Measurements from ENCODE around the gene LRP1B. TPM values are rescaled to one million over a fixed set of nuclear protein-coding genes. Genes with fewer than 3 reads are reported as not detected.

The LRP1B gene
- total and polyA plus RNA-seq, 5 experiments from 2014 or later, result not detected

DNA sequence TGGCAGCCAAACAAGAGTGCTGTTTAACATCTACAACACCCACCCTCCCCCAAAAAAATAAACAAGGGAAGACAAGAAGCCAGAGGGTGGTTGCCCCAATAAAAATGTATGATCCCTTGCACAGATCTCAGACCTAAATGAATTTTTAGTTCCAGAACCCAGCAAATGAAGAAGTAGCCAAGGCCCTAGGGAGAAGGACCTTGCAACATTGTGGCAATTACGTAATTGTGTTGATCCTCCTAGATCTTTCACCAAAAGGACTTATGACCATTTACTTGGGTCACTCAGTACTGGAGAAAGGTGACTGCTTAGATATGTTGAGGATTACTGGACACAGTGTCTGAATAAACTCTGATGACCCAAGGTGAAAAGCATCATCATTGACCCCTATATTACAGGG lies 1393.8 kb downstream of the LRP1B start:
- POLR2A ChIA-PET, result no interaction called here
- no peak for DNase-seq
- peaks cover 0 to 43% (median 15%) of the 10 kb centered on the region in 9 donors for H3K9me3 Mint-ChIP-seq
- no peak overlapping the region for H3K4me3 Mint-ChIP-seq
- H3K27me3 Mint-ChIP-seq, result no peaks in the 10 kb centered on the region
- H3K4me1 Mint-ChIP-seq, result no peaks in the 10 kb centered on the region
- H3K27ac Mint-ChIP-seq, result no peak overlapping the region
- no peak for ATAC-seq
- no peaks in the 10 kb centered on the region for H3K36me3 Mint-ChIP-seq

DNA sequence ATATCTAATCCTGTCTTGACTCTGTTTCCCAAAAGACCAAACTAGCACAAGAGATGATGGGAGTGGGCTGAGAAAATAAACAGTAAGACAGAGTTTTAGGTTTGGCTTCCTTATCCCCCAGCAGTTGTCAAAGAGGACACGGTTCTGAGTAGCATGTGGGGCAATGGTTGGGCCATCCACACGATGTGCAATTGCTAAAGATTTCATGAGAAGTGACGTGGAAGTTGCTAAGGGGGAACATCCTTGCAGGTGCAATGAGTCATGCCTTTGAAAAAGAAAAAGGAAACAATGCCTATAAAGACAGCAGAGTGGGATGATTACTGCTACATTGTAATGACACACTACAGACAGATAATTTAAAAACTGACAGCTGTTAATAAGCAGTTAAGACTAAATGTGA lies 1395.8 kb downstream of the LRP1B start:
- H3K4me1 Mint-ChIP-seq, result no peaks in the 10 kb centered on the region
- H3K36me3 Mint-ChIP-seq, result peaks cover 0 to 5% (median 0%) of the 10 kb centered on the region in 3 donors
- POLR2A ChIA-PET, result no interaction called here
- H3K9me3 Mint-ChIP-seq, result peaks cover 0 to 43% (median 18%) of the 10 kb centered on the region in 9 donors
- H3K4me3 Mint-ChIP-seq, result no peak overlapping the region
- no peaks in the 10 kb centered on the region for H3K27me3 Mint-ChIP-seq
- DNase-seq, result no peak
- ATAC-seq, result no peak
- no peak overlapping the region for H3K27ac Mint-ChIP-seq

DNA sequence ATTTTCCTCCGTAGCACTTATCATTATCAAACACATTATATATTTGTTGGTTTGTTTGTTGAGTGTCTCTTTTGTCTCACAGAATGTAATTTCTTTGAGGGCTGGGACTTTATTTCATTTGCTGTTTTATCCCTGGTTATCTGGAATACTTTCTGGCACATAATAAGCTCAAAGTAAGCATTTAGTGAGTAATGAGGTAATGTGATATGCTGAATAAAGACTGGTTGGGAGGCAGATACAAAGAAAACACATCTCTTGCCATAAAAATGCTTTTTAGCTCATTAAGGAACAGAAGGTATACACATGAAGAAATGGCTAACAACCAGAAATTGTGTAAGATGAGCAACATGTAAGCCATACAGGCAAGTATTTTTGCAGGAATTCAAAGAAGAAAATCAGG lies 1411.8 kb downstream of the LRP1B start:
- peaks cover 0 to 18% (median 5%) of the 10 kb centered on the region in 9 donors for H3K9me3 Mint-ChIP-seq
- H3K4me1 Mint-ChIP-seq, result no peaks in the 10 kb centered on the region
- POLR2A ChIA-PET, result no interaction called here
- no peaks in the 10 kb centered on the region for H3K27me3 Mint-ChIP-seq
- no peak overlapping the region for H3K27ac Mint-ChIP-seq
- H3K36me3 Mint-ChIP-seq, result peaks cover 0 to 6% (median 0%) of the 10 kb centered on the region in 3 donors
- H3K4me3 Mint-ChIP-seq, result no peak overlapping the region
- ATAC-seq (no peak), DNase-seq (no peak)

DNA sequence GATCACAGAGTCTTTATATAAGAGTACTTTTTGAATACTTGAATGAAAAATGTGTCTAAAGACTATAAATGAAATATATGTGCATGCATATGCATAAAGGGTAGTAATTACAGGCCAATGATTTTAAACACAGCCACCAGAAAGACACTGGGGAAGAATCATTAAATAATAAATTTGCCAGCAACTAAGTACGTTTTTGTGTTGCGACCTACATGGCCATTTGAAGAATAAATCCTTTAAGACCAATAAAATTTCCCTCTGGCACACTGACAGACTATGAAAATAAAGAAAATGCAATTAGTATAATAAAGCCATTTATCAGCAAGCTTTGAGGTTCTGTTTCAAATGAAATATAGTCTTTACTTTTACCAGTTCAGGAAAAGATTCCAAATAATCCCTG lies 1413.3 kb downstream of the LRP1B start:
- peaks cover 0 to 6% (median 0%) of the 10 kb centered on the region in 3 donors for H3K36me3 Mint-ChIP-seq
- ATAC-seq (no peak), DNase-seq (no peak)
- POLR2A ChIA-PET, result no interaction called here
- H3K4me3 Mint-ChIP-seq, result no peak overlapping the region
- no peak overlapping the region for H3K27ac Mint-ChIP-seq
- no peaks in the 10 kb centered on the region for H3K27me3 Mint-ChIP-seq
- no peaks in the 10 kb centered on the region for H3K4me1 Mint-ChIP-seq
- peaks cover 0 to 19% (median 6%) of the 10 kb centered on the region in 9 donors for H3K9me3 Mint-ChIP-seq

DNA sequence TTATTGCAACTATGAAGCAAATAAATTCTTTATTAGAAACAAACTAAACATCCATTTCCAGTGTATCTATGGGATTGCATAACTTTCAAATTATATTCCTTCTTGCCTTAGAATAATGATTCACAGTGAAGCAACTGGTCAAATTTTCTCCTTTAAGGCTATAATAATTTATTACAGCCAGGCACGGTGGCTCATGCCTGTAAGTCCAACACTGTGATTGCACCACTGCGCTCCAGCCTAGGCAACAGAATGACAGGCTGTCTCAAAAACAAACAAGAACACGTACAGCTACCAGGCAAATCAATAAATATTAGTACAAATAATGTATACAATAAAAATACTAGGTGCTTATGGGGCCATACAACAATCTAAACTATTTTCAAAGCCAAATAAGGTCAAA lies 1416.2 kb downstream of the LRP1B start:
- POLR2A ChIA-PET, result no interaction called here
- DNase-seq, result no peak
- Mint-ChIP-seq H3K27me3 (no peaks in the 10 kb centered on the region), H3K4me3 (no peak overlapping the region), H3K9me3 (peaks cover 0 to 19% (median 3%) of the 10 kb centered on the region in 9 donors), H3K36me3 (no peaks in the 10 kb centered on the region), H3K4me1 (no peaks in the 10 kb centered on the region), H3K27ac (no peak overlapping the region)
- no peak for ATAC-seq

DNA sequence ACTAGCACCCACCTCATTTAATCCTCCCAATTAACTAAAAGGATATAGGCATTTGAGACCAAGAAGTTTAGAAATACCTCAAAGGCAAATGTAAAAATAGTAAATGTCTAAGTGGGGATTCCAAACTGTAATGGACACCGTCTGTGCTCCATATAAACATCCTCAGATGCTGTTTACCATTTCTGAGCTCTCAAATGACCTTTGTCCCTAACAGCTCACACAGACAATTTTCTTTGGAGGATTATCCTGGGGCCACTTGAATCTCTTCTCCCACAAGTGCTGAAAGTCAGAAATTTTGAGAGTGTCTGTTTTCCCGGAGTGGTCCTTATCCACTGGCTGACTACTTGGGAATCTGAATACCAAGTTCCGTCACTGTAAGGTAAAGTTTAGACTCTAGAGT lies 1418.9 kb downstream of the LRP1B start:
- POLR2A ChIA-PET, result no interaction called here
- DNase-seq (no peak), ATAC-seq (no peak)
- no peak overlapping the region for H3K27ac Mint-ChIP-seq
- no peak overlapping the region for H3K4me3 Mint-ChIP-seq
- H3K36me3 Mint-ChIP-seq, result no peaks in the 10 kb centered on the region
- H3K9me3 Mint-ChIP-seq, result peaks cover 0 to 9% (median 0%) of the 10 kb centered on the region in 9 donors
- no peaks in the 10 kb centered on the region for H3K27me3 Mint-ChIP-seq
- no peaks in the 10 kb centered on the region for H3K4me1 Mint-ChIP-seq

DNA sequence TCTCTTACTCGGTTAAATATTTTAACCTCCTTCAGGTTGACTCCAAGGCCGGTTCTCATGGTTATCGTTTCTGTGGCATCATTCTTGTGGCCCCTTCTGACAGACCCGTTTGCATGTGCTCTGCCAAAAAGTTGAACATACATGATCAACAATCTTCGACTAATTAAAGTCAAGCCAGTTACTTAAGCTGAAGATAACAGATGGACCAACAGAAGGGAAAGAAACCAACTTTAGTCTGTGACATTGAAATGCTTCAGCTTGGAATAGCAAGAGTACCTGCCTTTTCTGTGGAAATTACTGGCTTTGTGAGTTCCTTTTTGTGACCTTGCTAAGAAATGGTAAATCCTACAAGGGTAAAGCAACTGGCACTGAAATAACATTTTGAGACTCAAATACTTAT lies 1429.1 kb downstream of the LRP1B start:
- Mint-ChIP-seq H3K27ac (no peak overlapping the region), H3K4me3 (no peak overlapping the region), H3K4me1 (no peaks in the 10 kb centered on the region), H3K36me3 (no peaks in the 10 kb centered on the region), H3K27me3 (no peaks in the 10 kb centered on the region), H3K9me3 (peaks cover 0 to 6% (median 0%) of the 10 kb centered on the region in 9 donors)
- ATAC-seq (no peak), DNase-seq (no peak)
- POLR2A ChIA-PET, result no interaction called here

DNA sequence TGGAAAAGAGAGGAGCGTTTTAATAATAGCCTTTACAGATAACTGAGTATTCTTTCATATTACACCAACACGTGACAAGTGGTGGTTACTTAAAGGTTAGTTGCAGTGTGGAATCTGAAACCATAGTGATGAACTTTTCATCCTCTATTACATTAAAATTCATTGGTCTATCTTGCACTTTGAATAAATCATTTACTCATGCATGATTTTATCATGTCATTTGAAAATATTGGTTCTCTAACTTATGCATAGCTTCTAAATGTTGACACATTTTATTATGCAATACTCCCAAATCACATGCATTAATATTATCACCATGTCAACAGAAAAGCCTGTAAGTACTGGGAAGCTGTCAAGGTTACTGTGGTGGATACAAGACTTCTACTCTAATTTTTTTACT lies 1432.2 kb downstream of the LRP1B start:
- H3K27me3 Mint-ChIP-seq, result no peaks in the 10 kb centered on the region
- H3K27ac Mint-ChIP-seq, result no peak overlapping the region
- DNase-seq (no peak), ATAC-seq (no peak)
- H3K4me1 Mint-ChIP-seq, result no peaks in the 10 kb centered on the region
- POLR2A ChIA-PET, result no interaction called here
- no peaks in the 10 kb centered on the region for H3K36me3 Mint-ChIP-seq
- H3K4me3 Mint-ChIP-seq, result no peak overlapping the region
- H3K9me3 Mint-ChIP-seq, result peaks cover 0 to 7% (median 0%) of the 10 kb centered on the region in 9 donors

DNA sequence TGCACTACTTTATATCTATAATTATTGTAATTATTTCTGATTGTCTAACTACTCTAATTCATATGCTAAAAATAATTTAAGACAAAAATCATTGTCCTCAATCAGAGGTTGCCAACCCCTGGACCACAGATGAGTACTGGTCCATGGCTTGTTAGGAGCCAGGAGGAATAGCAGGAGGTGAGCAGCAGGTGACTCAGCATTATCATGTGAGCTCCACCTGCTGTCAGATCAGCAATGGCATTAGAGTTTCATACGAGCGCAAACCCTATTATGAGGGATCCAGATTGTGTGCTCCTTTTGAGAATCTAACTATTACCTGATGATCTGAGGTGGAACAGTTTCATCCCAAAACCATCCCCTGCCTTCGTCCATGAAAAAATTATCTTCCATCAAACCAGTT lies 1434.4 kb downstream of the LRP1B start:
- no peak overlapping the region for H3K4me3 Mint-ChIP-seq
- ATAC-seq (no peak), DNase-seq (no peak)
- no peaks in the 10 kb centered on the region for H3K36me3 Mint-ChIP-seq
- peaks cover 0 to 7% (median 0%) of the 10 kb centered on the region in 9 donors for H3K9me3 Mint-ChIP-seq
- no peaks in the 10 kb centered on the region for H3K4me1 Mint-ChIP-seq
- H3K27ac Mint-ChIP-seq, result no peak overlapping the region
- H3K27me3 Mint-ChIP-seq, result no peaks in the 10 kb centered on the region
- POLR2A ChIA-PET, result no interaction called here

DNA sequence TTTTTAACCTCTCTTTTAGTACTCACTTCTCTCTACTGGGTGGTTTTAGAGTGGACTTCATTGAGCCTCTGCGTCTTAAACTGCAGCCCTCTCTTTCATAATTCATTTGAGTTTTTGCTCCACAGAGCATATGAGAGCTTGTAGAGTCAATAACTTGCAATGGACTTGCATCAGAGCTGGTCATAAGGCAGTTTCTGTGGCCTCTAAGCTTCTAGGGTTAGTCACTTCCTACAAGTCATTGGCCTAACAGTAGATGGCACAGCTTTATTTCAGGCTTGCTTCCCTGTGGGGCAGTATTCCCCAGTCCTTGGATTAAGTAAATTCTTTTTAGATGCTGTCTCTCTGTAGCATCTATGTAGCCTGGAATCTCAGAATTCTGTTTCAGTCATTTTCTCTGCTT lies 1435.7 kb downstream of the LRP1B start:
- Mint-ChIP-seq H3K4me3 (no peak overlapping the region), H3K27me3 (no peaks in the 10 kb centered on the region), H3K4me1 (no peaks in the 10 kb centered on the region), H3K9me3 (peaks cover 0 to 8% (median 0%) of the 10 kb centered on the region in 9 donors), H3K36me3 (no peaks in the 10 kb centered on the region), H3K27ac (no peak overlapping the region)
- POLR2A ChIA-PET, result no interaction called here
- DNase-seq (no peak), ATAC-seq (no peak)

DNA sequence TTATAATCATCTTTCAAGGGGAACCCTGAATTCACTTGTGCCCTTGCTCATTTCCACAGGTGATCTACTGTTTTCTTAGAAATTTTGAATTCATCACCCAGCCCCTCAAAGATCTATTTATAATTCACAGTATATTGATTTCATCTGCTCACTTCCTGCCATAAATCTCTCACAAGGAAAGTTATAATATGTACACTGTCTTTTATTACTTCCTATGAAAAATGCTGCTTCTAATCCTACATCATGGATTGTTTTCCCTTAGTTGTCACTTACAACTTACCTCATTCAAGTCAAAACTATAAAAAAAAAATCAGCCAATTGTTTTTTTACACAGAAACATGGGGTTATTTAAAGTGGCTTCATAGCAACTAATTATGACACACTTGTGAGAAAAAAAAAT lies 1443.0 kb downstream of the LRP1B start:
- ATAC-seq (no peak), DNase-seq (no peak)
- Mint-ChIP-seq H3K27ac (no peak overlapping the region), H3K36me3 (no peaks in the 10 kb centered on the region), H3K9me3 (peaks cover 0 to 34% (median 5%) of the 10 kb centered on the region in 9 donors), H3K4me3 (no peak overlapping the region), H3K4me1 (no peaks in the 10 kb centered on the region), H3K27me3 (no peaks in the 10 kb centered on the region)
- POLR2A ChIA-PET, result no interaction called here

DNA sequence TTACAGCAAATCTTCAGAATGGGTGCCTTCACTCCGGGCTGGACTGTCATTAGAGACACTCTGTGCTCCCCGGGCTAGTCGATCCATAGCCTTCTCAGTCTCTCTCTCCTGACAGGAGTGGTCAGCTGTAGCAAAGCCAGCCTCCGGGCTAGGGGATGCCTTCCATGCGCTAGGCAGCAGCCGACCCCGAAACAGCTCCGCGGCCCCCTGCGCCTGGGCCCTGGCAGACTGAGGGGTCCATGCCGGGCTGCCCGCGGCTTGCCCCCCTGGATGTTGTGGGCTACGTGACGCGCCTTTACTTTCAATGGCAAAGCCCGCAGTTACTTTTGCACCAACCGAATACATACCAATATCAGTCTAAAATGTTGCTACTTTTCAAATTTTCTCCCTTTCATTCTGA lies 1447.2 kb downstream of the LRP1B start:
- no peak for DNase-seq
- POLR2A ChIA-PET, result no interaction called here
- no peak overlapping the region for H3K4me3 Mint-ChIP-seq
- H3K27me3 Mint-ChIP-seq, result no peaks in the 10 kb centered on the region
- ATAC-seq, result no peak
- H3K27ac Mint-ChIP-seq, result no peak overlapping the region
- peaks cover 0 to 20% (median 5%) of the 10 kb centered on the region in 9 donors for H3K9me3 Mint-ChIP-seq
- H3K4me1 Mint-ChIP-seq, result no peaks in the 10 kb centered on the region
- no peaks in the 10 kb centered on the region for H3K36me3 Mint-ChIP-seq

DNA sequence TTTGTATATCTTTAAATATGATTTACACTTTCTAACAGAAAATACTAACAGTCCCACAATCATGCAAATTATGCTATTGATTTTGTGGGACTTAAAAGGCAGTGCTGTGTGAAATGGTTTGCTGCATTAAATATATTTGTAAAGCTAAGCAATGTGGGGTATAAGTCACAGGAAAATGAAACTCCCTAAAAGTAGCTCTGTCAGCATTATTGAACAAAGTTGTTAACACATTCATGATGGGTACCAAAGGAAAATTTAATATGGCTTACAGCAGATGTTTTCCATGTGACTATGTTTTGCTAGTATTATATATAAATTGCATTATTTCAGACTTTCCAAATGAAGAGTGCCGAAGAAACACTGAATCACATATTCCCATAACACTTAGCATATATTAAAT lies 1450.0 kb downstream of the LRP1B start:
- ATAC-seq (no peak), DNase-seq (no peak)
- Mint-ChIP-seq H3K27me3 (no peaks in the 10 kb centered on the region), H3K4me3 (no peak overlapping the region), H3K9me3 (peaks cover 0 to 7% (median 2%) of the 10 kb centered on the region in 9 donors), H3K4me1 (no peaks in the 10 kb centered on the region), H3K27ac (no peak overlapping the region), H3K36me3 (no peaks in the 10 kb centered on the region)
- POLR2A ChIA-PET, result no interaction called here

DNA sequence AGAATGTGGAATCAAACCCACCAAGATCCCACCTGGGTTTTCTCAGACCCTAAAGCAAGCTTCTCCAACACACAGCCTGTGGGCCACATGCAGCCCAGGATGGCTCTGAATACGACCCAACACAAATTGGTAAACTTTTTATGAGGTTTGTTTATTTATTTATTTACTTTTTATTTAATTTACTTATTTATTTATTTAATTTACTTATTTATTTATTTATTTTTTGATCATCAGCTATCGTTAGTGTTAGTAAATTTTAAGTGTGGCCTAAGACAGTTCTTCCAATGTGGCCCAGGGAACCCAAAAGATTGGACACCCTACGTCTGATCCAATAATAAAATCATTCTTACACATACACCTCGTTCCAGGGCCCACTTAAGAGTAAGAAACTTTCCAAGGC lies 1451.1 kb downstream of the LRP1B start:
- DNase-seq (no peak), ATAC-seq (no peak)
- Mint-ChIP-seq H3K27me3 (no peaks in the 10 kb centered on the region), H3K9me3 (peaks cover 0 to 7% (median 3%) of the 10 kb centered on the region in 9 donors), H3K27ac (no peak overlapping the region), H3K4me3 (no peak overlapping the region), H3K4me1 (no peaks in the 10 kb centered on the region), H3K36me3 (no peaks in the 10 kb centered on the region)
- POLR2A ChIA-PET, result no interaction called here
